IPS-20b (cell line): ENCODE results near the gene RAB17.

Source experiments
- H3K27ac ChIP-seq: one replicate; pipeline ENCODE4 v1.5.1; 2013; ENCODE audit warnings: low read length
- H3K27me3 ChIP-seq: 2 replicates; pipeline ENCODE4 v1.6.1; 2013; ENCODE audit warnings: mild to moderate bottlenecking, low read length, inconsistent platforms; ENCODE audit not compliant: insufficient read depth
- H3K36me3 ChIP-seq: 2 replicates; pipeline ENCODE4 v1.6.1; 2013; ENCODE audit warnings: low read depth, mild to moderate bottlenecking, inconsistent platforms, low read length, moderate library complexity; ENCODE audit not compliant: insufficient read depth
- H3K4me1 ChIP-seq: 2 replicates; pipeline ENCODE4 v1.6.1; 2013; ENCODE audit warnings: mild to moderate bottlenecking, control low read depth, inconsistent platforms, low read length, moderate library complexity; ENCODE audit not compliant: insufficient read depth
- H3K4me3 ChIP-seq: 2 replicates; pipeline ENCODE4 v1.5.1; 2013; ENCODE audit warnings: mild to moderate bottlenecking, low read length, inconsistent platforms
- H3K9ac ChIP-seq: 2 replicates; pipeline ENCODE4 v1.6.1; 2013; ENCODE audit warnings: low read depth, mild to moderate bottlenecking, inconsistent platforms, low read length, moderate library complexity
- H3K9me3 ChIP-seq: 2 replicates; pipeline ENCODE4 v1.6.1; 2013; ENCODE audit warnings: mild to moderate bottlenecking, low read depth, low read length, inconsistent platforms; ENCODE audit not compliant: insufficient read depth

RAB17 gene

GRCh38 chr2:237630216-237631000 is 39.9 kb upstream of the RAB17 start:
- Histone ChIP-seq H3K9me3 (no peaks in the 10 kb centered on the region; the same call in 1 of the 2 replicates), H3K4me1 (0 out of 2 replicates have a peak, but pooled peaks cover 10% of the 10 kb centered on the region), H3K27me3 (peaks cover 31% of the 10 kb centered on the region), H3K27ac (no peak overlapping the region), H3K4me3 (no peak overlapping the region), H3K9ac (no peak overlapping the region), H3K36me3 (no peaks in the 10 kb centered on the region)

GRCh38 chr2:237629739-237630138 is 39.2 kb upstream of the RAB17 start:
- Histone ChIP-seq H3K27ac (no peak overlapping the region), H3K36me3 (no peaks in the 10 kb centered on the region), H3K9ac (no peak overlapping the region), H3K4me3 (no peak overlapping the region), H3K9me3 (no peaks in the 10 kb centered on the region), H3K27me3 (peaks cover 36% of the 10 kb centered on the region), H3K4me1 (0 out of 2 replicates have a peak, but pooled peaks cover 10% of the 10 kb centered on the region)

GRCh38 chr2:237629188-237629534 is 38.6 kb upstream of the RAB17 start:
- Histone ChIP-seq H3K4me1 (0 out of 2 replicates have a peak, but pooled peaks cover 10% of the 10 kb centered on the region), H3K9ac (no peak overlapping the region), H3K27me3 (peaks cover 36% of the 10 kb centered on the region), H3K4me3 (no peak overlapping the region), H3K9me3 (no peaks in the 10 kb centered on the region), H3K27ac (no peak overlapping the region), H3K36me3 (no peaks in the 10 kb centered on the region)

GRCh38 chr2:237628247-237629187 is 38.0 kb upstream of the RAB17 start:
- Histone ChIP-seq H3K4me1 (0 out of 2 replicates have a peak, but pooled peaks cover 10% of the 10 kb centered on the region), H3K27ac (no peak overlapping the region), H3K9ac (peak overlapping the region; percentile 26; the same call in 1 of the 2 replicates), H3K27me3 (peaks cover 36% of the 10 kb centered on the region), H3K4me3 (peak overlapping the region; percentile 64), H3K9me3 (no peaks in the 10 kb centered on the region), H3K36me3 (no peaks in the 10 kb centered on the region)

- Histone ChIP-seq H3K9ac (peak within 1 kb of the TSS; percentile 66), H3K27me3 (peaks cover 36% of the 10 kb centered on the region), H3K9me3 (no peaks in the 10 kb centered on the region), H3K4me1 (0 out of 2 replicates have a peak, but pooled peaks cover 10% of the 10 kb centered on the region), H3K4me3 (peak within 1 kb of the TSS; percentile 75), H3K27ac (no peak within 1 kb of the TSS), H3K36me3 (no peaks in the 10 kb centered on the region)
Observed at GRCh38 chr2:237627441-237628246, 37.1 kb upstream of the RAB17 start, which contains the start of gene LRRFIP1. Gene LRRFIP1 (plus strand): TSS chr2:237627587. CDS start chr2:237627645, 58 bp downstream.

- H3K27me3 ChIP-seq = peaks cover 36% of the 10 kb centered on the region
- peak overlapping the region; percentile 75; the same call in 1 of the 2 replicates for H3K4me3 ChIP-seq
- 0 out of 2 replicates have a peak, but pooled peaks cover 10% of the 10 kb centered on the region for H3K4me1 ChIP-seq
- no peak overlapping the region for H3K27ac ChIP-seq
- peak overlapping the region; percentile 66 for H3K9ac ChIP-seq
- no peaks in the 10 kb centered on the region for H3K36me3 ChIP-seq
- H3K9me3 ChIP-seq = no peaks in the 10 kb centered on the region
Observed at GRCh38 chr2:237626813-237627440, 36.4 kb upstream of the RAB17 start.

GRCh38 chr2:237625777-237626176 is 35.2 kb upstream of the RAB17 start:
- 0 out of 2 replicates have a peak, but pooled peaks cover 5% of the 10 kb centered on the region for H3K4me1 ChIP-seq
- H3K4me3 ChIP-seq = no peak overlapping the region
- H3K9ac ChIP-seq = no peak overlapping the region
- H3K36me3 ChIP-seq = no peaks in the 10 kb centered on the region
- peaks cover 36% of the 10 kb centered on the region for H3K27me3 ChIP-seq
- no peaks in the 10 kb centered on the region for H3K9me3 ChIP-seq
- H3K27ac ChIP-seq = no peak overlapping the region

- no peak overlapping the region for H3K9ac ChIP-seq
- H3K9me3 ChIP-seq = no peaks in the 10 kb centered on the region
- H3K4me3 ChIP-seq = no peak overlapping the region
- 0 out of 2 replicates have a peak, but pooled peaks cover 5% of the 10 kb centered on the region for H3K4me1 ChIP-seq
- H3K27me3 ChIP-seq = peaks cover 36% of the 10 kb centered on the region
- H3K36me3 ChIP-seq = no peaks in the 10 kb centered on the region
- H3K27ac ChIP-seq = no peak overlapping the region
Observed at GRCh38 chr2:237625216-237625705, 34.7 kb upstream of the RAB17 start.

- Histone ChIP-seq H3K27me3 (peaks cover 36% of the 10 kb centered on the region), H3K27ac (no peak overlapping the region), H3K36me3 (no peaks in the 10 kb centered on the region), H3K4me3 (no peak overlapping the region), H3K9ac (no peak overlapping the region), H3K4me1 (0 out of 2 replicates have a peak, but pooled peaks cover 5% of the 10 kb centered on the region), H3K9me3 (no peaks in the 10 kb centered on the region)
Observed at GRCh38 chr2:237624565-237624964, 34.0 kb upstream of the RAB17 start.

- H3K4me1 ChIP-seq = 0 out of 2 replicates have a peak, but pooled peaks cover 4% of the 10 kb centered on the region
- H3K27ac ChIP-seq = no peak overlapping the region
- H3K9ac ChIP-seq = no peak overlapping the region
- H3K27me3 ChIP-seq = peaks cover 31% of the 10 kb centered on the region
- no peaks in the 10 kb centered on the region for H3K36me3 ChIP-seq
- H3K9me3 ChIP-seq = no peaks in the 10 kb centered on the region
- no peak overlapping the region for H3K4me3 ChIP-seq
Observed at GRCh38 chr2:237623428-237624403, 33.2 kb upstream of the RAB17 start.
